Measurements from ENCODE around the gene ALOX15.
"Not testable (repeated sequence)": the region's sequence is repeated elsewhere in the genome, so short reads cannot be mapped to it uniquely, and the experiment has no call there.

ALOX15 gene

GRCh38 chr17:4641297-4642195 is at the start of gene ALOX15:
Gene ALOX15, minus strand, starts transcription at chr17:4641678. Its CDS starts 27 bp downstream, at chr17:4641651.
- DNase-seq, result no peak

- no peak for DNase-seq
These were observed 49.3 kb upstream of the ALOX15 start for GRCh38 chr17:4690745-4691144.

GRCh38 chr17:4689872-4690271 is 48.4 kb upstream of the ALOX15 start:
- DNase-seq, result not testable (repeated sequence)

- DNase-seq, result not testable (repeated sequence)
These were observed 42.3 kb upstream of the ALOX15 start for GRCh38 chr17:4683739-4684138.

GRCh38 chr17:4679658-4680057 is 38.2 kb upstream of the ALOX15 start:
- DNase-seq, result no peak

- DNase-seq, result peak; percentile 57
These were observed 37.1 kb upstream of the ALOX15 start for GRCh38 chr17:4678448-4679026.

- no peak for DNase-seq
These were observed 35.3 kb upstream of the ALOX15 start for GRCh38 chr17:4676791-4677190.

- no peak for DNase-seq
These were observed 34.3 kb upstream of the ALOX15 start for GRCh38 chr17:4675791-4676190.

GRCh38 chr17:4674685-4674998 is 33.2 kb upstream of the ALOX15 start:
- no peak for DNase-seq

- DNase-seq, result no peak
These were observed 32.7 kb upstream of the ALOX15 start for GRCh38 chr17:4673986-4674684.

- no peak for DNase-seq
These were observed 31.7 kb upstream of the ALOX15 start for GRCh38 chr17:4673169-4673568.

- no peak for DNase-seq
These were observed 31.3 kb upstream of the ALOX15 start for GRCh38 chr17:4672751-4673150.

GRCh38 chr17:4672055-4672630 is 30.7 kb upstream of the ALOX15 start:
- DNase-seq, result no peak

GRCh38 chr17:4667166-4667565 is 25.7 kb upstream of the ALOX15 start:
- no peak for DNase-seq

- DNase-seq, result no peak
These were observed 24.8 kb upstream of the ALOX15 start for GRCh38 chr17:4666296-4666695.

- DNase-seq, result no peak
These were observed 23.5 kb upstream of the ALOX15 start for GRCh38 chr17:4665027-4665426.

- no peak for DNase-seq
These were observed 22.8 kb upstream of the ALOX15 start for GRCh38 chr17:4664230-4664629.

- no peak for DNase-seq
These were observed 22.2 kb upstream of the ALOX15 start for GRCh38 chr17:4663711-4664110.

GRCh38 chr17:4658478-4659305 is 17.2 kb upstream of the ALOX15 start:
- DNase-seq, result peak; percentile 88

GRCh38 chr17:4657678-4658077 is 16.2 kb upstream of the ALOX15 start:
- DNase-seq, result peak; percentile 82

GRCh38 chr17:4655933-4656332 is 14.5 kb upstream of the ALOX15 start:
- DNase-seq, result not testable (repeated sequence)

- DNase-seq, result no peak
These were observed 11.5 kb upstream of the ALOX15 start for GRCh38 chr17:4652997-4653396.

- DNase-seq, result peak; percentile 50
These were observed 7.3 kb upstream of the ALOX15 start for GRCh38 chr17:4648741-4649140.
